GM18502 (cell line): ENCODE measurements around the gene HEXIM2.
"Not testable (repeated sequence)": the region's sequence is repeated elsewhere in the genome, so short reads cannot be mapped to it uniquely, and the experiment has no call there.

ENCODE experiments used
- ATAC-seq: cut with Tn5 transposase; IDR thresholded peaks from one replicate; pipeline ENCODE4 v1.9.1; 2021; ENCODE audit warnings: mild to moderate bottlenecking; ENCODE audit not compliant: unreplicated experiment, poor library complexity

Gene HEXIM2, protein sequence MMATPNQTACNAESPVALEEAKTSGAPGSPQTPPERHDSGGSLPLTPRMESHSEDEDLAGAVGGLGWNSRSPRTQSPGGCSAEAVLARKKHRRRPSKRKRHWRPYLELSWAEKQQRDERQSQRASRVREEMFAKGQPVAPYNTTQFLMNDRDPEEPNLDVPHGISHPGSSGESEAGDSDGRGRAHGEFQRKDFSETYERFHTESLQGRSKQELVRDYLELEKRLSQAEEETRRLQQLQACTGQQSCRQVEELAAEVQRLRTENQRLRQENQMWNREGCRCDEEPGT

DNA sequence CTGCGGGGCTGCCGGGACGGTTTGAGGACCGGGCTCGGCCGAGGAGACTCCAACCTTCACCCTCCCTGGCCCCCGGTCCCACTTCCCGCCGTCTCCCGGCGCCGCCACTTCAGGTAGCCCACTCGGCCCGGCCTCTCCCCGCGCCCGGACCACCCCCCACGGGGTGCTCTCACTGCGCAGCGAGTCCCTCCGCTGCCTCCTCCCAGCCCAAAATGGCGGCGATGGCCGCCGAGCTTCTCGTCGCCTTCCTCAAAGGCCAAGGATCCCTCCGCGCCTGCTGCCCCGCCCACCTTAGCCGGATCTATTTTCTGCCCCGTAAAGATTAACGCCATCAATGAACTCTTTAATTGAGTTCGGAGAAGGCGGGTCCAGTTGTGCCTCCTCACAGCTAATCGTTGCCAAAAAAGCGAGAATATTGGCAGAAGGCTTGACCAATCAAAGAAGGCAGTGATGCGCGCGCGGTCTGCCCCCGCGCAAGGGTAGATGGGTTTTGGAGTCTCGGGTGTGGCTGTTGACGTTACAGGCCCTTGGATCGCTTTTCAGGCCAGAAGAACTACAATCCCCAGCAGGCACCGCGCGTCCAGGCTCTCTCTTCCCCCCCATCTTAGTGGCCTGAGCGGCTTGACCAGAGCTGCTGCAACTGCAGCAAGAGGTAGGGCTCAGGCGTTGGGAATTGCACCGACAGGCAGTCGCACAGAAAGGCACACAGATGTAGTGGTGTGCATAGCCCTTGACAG, at the start of gene HEXIM2:
HEXIM2 (plus strand) TSS at position 588 of the 737 bp plus-strand sequence. CDS start 919 bp downstream, outside the sequence.
- peak; percentile 90 for ATAC-seq

DNA sequence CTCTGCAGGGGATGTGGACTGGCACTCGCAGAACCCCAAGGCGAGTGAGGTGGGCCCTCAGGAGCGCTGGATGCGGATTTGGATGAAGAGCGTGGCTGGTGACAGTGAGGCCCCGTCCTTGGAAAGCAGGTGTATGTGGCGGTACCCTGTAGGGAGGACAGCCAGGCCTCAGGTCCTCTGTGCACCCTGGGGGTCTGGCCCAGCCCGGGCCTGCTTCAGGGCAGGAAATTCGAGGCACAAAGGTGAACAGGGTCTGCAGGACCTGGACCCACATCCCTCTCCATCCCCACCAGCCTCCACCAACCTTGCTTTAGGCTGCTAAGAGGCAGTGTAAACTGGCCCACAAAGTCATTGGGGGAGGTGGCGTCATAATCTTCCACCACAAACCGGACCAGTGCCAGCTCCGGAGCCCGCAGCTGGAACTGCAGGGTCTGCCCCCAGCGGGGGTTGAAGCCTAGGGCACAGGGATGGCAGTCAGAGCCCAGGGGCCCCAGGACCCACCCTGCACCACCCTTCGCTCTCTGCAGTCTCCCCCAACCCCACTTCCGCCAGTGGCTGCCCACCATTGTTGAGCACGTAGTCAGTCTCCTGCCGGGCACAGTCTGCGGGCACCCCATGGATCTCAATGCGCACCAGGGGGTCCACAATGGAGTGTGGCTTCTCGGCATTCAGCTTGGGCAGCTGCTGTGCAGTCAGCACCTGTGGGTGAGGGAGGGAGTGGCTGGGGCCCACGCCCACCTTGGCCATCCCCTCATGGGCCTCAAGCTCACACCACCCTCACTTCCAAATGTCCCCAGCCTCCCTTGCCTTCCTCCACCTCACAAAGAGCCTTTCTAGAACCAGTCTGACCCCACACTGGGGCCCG, 48.9 kb upstream of the HEXIM2 start:
- no peak for ATAC-seq

DNA sequence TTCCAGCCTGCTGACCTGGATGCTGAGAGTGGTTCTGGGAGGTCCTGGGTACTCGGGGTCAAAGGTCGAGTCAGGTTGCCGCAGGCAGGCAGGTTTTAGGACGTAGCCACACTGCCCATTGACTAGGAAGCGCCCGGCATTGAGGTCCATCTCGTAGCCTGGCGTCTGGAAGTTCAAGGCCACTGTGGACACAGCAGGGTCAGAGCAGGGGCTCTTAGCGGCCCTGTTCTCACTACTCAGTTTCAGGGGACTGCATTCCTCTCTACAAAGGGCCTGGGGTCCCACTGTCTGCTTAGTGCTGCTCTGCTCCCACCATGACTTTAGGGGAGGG, 48.3 kb upstream of the HEXIM2 start:
- ATAC-seq = no peak

DNA sequence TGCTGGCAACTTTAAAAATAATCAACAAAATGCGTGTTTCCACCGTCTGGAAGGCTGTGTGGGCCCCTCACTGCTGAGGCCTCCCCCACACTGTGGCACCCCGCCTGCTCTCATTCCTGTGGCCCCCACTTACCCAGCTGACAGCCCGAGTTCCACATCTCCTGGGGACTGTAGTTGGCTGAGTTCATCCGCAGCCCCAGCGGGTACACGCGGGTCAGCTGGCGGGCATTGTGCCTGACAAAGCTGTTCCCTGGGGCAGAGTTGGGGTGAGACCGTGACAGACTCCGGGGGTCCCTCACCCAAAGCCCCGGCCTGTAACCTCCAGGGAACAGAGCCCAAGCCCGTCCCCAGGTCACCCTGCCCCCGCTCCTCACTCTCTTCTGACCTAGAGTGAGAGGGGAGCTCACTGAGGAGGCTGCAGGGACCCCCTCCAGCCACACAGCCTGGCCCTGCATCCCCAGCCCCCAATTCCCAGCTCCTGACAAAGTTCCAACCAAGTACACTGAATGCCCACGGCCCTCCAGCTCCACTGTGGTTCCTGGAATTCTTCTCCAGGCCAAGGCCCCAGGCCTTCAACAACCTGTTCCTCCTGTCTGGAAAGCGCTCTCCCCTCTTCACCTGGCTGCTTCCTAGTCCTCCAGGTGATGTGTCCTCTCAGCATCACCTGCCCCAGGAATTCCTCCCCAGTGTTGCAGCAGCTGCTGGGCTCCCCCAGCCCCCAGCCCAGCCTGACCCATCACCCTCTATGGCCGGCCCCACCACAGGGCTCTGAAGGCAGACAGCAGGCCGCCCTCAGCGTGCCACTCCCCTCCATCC, 47.4 kb upstream of the HEXIM2 start:
- ATAC-seq = no peak

DNA sequence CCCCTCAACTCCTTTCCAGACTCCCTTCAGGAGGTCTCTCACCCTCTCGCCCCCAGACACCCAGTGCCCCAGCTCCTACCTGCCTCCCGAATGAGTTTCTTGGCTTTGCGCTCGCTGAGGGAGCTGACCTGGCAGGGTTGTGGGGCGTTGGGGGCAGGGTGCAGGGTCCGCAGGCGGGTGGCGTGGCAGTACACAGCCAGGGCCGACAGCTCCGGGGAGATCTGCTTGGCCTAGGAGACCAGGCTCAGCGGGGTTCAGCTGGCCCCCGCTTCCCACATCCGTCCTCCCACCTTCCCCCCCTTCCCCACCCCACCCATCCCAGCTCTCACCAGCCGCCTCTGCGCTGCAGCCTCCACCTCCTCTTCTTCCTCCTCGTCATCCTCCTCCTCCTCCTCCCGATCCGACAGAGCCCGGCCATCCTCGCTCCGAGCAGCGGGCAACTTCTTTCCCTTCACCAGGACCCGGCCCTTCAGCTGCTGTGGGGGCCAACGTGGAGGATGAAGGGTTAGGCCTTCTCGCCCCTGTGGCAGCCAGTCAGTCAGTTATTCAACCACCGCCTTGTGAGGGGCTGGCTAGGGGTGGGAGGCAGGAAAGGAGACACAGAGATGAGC, 46.6 kb upstream of the HEXIM2 start:
- no peak for ATAC-seq

DNA sequence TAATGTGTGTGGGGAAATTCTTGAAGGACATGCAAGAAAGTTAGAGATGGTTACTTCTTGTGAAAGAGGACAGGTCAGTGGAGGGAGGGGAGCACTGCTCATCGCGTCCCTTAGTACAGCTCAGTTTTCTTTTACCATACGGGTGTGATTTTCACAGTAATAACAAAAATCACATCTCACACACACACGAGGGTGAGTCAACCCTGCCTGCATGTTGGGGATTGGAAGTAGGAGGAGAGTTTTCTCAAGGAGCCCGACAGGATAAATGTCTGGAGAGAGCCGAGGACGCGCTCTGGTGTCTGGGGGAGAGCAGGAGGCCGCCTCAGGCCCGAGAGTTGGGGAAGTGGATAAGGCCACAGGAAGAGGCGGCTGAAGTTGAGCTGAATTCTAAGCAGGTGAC, 45.8 kb upstream of the HEXIM2 start:
- no peak for ATAC-seq

DNA sequence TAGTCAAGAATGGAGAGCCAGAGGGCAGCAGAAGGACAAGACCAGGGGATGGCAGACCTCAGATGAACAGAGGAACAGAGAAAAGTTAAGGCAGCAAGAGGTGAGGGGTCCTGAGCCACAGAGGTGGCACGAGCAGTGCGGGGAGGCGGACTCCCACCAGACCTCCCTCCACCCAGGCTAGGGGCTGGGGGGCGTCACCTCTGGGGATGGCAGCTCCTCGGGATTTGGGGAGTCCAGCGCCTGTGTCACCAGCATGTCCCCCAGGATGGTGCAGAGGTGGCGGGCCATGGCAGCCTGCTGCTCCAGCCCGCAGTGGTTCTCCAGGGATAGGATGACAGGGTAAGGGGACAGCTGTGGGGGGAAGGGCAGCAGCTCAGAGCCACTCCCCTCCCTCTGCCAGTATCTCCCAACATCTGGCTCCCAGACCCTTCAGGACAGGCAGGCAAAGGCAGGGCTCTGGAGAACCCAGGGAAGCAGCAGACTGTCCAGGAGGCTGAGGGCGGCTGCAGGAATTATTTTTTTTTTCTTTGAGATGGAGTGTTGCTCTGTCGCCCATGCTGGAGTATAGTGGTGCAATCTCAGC, 45.1 kb upstream of the HEXIM2 start:
- ATAC-seq = no peak

DNA sequence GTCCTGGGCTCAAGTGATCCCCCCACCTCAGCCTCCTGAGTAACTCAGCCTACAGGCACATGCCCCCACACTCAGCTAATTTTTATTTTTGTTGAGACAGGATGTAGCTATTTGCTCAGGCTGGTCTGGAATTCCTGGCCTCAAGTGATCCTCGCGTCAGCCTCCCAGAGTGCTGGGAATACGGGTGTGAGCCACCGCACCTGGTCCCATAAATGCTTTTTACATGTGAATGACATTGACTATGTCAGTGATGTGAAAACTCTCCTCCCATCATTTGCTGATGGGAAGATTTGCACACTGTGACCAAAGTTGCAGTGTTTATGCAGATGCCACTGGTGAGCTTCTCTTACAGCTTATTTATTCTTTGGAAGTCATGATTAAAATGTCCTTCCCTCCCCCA, 44.3 kb upstream of the HEXIM2 start:
- no peak for ATAC-seq

DNA sequence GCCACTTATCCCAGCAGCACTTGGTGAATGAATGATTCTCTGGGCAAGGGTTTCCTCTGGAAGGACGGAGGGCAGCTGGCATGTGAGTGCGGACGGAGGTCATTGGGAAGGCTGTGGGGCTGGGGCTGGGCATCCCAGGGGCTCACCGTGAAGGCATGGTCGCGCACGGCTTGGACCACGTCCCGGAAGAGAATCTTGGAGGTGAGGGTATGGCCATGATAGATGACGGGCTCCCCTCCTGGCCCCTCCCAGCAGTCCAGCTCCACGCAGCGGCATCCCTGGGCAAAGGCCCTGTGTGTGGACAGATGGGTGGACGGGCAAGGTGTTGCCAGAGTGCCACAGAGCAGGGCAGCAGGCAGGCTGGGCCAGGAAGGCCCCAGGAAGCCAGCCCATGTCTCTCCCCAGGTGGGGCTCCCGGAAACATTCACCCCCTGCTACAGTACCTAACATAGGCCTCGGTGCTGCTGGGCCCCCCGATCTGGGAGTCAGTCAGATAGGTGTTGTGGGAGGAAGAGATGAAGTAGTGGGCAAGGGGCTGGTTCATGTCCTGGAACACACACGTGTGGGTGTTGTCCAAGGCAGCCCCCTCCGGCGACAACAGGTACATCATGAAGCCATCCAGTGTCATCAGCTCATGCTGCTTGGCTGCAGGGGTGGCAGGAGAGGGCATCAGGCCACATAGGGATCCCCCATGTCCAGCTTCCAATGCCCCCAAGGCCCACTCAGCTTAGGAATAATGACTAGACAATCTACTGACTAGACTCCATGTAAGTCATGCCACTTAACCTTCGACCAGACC, 43.6 kb upstream of the HEXIM2 start:
- ATAC-seq = no peak

DNA sequence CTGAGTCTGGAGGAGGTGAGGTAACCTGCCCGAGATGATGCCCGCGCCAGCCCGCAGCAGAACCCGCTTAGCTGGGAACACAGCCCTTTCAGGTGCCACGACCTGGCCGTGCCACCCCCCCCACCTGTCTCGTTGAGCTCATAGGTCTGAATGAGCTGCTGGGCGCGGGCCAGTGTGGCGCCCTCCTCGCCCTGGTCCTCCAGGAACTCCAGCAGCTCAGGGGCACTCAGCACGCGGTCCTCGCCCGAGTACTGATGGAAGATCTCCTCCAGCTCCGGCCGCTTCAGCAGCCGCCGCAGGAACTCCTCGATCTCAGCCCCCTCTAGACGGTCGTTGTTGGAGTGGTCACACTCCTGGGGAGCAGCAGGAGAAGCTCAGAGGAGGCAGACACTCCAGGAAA, 43.0 kb upstream of the HEXIM2 start:
- no peak for ATAC-seq

DNA sequence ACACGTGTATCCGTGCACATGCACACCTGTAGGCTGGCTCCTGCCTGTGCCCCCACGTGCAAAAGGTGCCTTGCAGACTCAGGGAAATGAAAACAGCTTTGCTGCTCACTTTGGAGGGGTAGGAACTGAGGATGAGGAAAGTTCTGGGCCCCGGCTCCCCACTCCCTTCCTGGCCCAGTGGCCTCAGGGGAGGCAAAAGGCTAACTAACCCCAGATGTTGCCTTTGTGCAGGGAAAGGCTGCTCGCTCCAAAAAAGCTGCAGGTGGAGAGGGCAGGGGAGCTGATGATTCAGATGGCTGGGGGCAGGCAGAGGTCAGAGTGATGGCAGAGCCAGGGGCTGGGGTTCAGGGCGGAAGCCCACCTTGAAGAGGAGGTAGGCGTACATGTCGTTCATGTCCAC, 41.7 kb upstream of the HEXIM2 start:
- ATAC-seq = no peak

DNA sequence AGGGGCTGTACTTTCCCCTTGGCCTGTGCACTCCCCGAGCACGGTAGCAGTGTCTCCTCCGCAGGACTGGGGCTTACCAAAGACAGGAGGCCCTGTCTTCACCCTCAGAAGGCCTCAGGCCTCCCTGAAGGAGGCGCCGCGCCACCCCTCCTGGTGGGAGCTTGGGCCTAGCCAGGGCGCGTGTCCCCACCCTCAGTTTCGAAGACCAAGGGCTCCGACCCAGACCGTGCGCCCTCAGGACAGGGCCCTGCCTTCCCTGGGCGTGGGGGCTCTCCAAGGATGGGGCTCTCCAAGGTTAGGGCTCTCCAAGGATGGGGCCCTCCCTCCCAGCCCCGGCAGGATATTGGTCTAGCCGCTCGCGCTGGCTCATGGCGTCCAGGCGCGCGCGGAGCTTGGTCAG, 41.1 kb upstream of the HEXIM2 start:
- ATAC-seq = no peak

DNA sequence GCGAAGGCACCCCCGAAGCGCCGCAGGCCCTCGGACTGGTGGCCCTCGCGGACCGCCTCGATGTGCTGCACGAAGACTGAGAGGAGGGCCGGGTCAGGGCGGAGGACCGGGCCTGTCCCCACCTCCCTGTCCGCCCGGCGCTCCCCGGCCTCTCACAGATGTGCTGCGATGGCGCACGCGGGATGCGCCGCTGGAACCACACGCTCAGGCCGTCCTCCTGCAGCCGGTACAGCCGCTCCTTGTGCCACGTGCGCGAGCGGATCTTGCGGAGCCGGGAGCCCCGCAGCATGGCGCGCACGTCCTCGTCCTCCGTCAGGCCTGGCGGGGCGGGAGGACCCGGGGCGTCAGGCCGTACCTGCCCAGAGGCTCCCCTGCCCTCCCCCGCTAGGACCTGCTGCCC, 40.6 kb upstream of the HEXIM2 start:
- ATAC-seq = no peak

DNA sequence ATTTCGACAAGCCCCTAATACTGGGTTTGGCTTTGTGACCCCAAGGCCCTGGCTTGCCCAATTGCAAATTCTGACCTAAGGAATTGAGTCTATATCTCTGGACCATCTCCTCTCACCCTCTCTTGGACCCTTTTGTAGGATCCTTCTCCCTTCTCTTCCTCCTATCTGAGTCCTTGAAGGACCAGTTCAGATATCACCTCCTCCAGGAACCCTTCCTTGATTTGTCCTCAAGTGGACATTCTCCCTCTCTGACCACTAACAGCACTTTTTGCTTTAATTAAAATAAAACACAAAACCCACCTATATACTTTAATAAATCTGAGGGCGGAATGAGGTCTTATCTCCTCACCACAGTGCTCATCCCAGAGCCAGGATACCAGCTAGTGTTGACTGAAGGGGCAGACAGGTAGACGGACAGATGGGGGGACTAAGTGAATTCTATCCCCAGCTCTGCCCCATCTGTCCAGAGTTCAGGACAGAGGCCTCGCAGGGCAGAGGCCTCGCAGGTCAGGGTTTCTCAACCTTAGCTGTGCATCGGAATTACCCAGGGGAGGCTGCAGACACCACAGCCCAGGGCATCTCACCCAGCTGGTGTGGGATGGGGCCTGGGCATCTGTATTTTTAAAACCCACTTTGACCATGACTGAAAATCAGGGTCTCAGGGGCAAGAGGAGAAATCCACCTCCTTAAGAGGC, 38.5 kb upstream of the HEXIM2 start:
- no peak for ATAC-seq

DNA sequence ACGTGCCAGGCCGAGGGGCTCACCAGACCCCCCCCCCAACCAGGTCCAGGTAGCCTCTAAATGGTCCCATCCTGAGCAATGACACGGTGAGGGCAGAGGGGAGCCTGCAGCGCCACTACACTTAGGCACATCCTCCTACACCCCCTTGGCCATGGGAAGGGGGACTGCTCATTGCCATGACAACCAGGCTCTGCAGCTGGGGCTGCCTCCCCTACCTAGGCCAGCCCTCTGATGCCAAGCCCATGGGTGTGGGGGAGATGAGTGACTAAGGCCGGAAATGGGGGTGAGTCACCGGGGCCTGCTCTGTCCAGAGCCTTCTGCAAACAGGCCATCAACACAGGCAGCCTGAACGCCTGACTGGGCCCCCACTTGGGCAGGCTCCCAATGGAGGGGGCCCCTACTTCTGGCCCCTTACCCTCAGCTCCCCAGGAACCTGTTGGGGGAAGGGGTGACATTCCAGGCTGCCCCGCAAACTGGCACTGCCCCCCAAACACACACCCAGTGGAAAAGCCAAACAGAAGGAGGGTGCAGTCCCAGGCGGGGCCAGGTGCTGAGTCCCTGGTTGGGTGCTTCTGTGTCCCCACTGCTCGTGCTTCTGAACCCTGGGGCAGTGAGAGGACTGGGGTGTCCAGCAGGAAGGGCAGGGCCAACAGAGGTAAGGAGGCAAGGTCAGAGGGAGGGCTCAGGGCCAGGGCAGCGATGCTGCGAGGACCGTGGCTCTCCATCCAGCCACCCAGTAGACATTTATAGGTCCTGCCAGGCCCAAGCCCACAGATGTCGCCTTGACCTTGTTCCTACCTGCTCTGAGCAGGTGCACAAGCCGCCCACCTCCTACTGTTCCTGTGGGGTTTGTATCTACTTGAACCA, 37.5 kb upstream of the HEXIM2 start:
- ATAC-seq = no peak

DNA sequence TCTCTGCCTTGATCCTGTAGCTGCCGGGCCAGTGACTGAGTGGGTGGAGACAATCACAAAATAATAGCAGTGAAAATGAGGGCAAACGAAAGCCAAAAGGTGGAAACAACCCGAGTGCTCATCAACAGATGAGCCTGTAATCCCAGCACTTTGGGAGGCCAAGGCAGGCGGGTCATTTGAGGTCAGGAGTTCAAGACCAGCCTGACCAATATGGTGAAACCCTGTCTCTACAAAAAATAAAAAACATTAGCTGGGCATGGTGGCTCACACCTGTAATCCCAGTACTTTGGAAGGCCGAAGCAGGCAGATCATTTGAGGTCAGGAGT, 36.9 kb upstream of the HEXIM2 start:
- ATAC-seq = not testable (repeated sequence)

DNA sequence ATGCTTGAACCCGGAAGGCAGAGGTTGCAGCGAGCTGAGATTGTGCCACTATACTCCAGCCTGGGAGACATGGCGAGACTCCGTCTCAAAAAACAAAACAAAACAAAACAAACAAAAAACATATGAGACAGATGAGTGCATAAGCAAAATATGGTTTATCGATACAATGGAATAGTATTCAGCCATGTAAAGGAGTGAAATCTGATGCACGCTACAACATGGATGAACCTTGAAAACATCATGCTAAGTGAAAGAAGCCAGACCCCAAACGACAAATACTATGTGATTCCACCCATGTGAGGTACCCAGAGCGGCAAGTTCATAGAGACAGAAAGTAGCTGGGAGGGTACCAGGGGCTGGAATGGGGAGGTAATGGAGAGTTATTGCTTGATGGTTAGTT, 36.2 kb upstream of the HEXIM2 start:
- ATAC-seq = no peak

DNA sequence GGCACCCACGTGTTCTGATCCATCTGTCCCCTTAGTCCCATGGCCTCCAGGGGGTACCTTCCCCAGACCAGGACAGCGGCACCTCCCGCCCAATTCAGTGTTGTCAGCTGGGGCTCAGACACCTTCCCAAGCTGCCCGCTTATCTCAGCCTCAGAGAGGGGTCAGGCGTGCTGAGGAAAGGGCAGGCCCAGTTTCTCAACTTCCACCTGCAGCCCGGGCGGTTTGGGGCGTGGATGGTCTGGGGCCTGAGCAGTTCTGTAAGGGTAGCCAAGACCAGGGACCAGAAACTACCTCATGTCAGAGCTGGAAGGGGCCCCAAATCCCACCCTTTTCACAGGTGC, 34.5 kb upstream of the HEXIM2 start:
- no peak for ATAC-seq
